HG02571 (cell line): Measurements from ENCODE around the gene FRMD8.

ENCODE experiments used
- ATAC-seq: cut with Tn5 transposase; IDR thresholded peaks from one replicate; pipeline ENCODE4 v1.9.1; 2021; ENCODE audit warnings: mild to moderate bottlenecking, moderate library complexity; ENCODE audit not compliant: unreplicated experiment

The FRMD8 gene

DNA sequence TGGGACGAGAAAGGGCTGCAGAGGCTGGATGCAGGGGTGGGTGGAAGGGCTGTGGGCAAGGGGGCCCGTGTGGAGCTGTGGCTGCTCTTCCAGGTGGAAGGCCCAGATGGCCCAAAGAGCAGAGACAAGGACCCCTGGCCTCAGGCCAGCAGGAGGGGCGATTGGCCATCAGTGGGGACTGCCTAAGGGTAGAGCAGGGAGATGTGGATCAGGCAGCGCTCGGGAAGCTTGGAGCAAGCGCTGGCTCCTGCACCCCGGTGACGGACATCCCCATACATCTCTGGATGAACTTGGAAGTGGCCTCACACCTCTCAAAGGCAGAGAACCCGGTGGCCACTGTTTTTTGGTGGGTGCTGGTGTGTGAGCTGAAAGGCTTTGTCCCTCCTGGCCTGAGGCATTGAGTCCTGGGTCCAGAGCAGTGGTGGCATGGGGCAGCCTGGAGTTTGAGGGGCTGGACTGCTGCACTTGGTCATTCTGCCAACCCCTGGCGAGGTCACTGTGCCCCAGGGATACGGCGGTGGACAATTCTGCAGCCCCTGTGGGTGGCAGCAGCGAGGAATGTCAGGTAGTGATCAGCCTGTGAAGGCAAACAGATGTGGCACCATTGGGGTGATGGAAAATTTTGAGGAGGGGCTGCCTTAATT is 5.9 kb downstream of the FRMD8 start:
- ATAC-seq: no peak

- ATAC-seq: no peak
These were observed 6.5 kb downstream of the FRMD8 start for GRCh38 chr11:65392899-65393298.

DNA sequence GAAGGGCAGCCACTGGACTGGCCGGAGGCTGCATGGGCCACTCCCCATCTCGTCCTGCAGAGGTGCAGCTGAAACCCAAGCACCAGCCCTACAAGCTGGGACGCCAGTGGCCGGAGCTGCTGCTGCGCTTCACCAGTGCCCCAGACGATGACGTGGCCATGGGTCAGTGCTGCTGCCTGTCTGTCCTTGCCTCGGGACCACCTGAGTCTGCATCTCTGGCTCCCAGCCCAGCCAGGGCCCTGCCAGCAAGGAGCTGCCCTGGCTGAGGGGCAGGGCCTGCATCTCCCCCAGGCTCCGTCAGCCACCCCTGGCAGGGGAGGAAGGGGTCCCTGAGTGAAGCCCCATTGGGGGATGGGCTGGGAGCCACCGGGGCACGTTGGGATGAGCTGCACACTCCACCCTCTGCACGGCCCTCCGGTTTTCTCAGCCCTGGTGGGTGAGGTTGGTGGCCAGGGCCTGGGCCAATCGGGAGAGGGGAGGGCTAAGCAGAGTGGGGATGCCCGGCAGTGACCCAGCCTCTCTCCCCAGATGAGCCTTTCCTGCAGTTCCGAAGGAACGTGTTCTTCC is 7.2 kb downstream of the FRMD8 start:
- no peak for ATAC-seq

- no peak for ATAC-seq
These were observed 7.7 kb downstream of the FRMD8 start for GRCh38 chr11:65394125-65394536.

- no peak for ATAC-seq
These were observed 9.6 kb downstream of the FRMD8 start for GRCh38 chr11:65395961-65396530.

- no peak for ATAC-seq
These were observed 10.6 kb downstream of the FRMD8 start for GRCh38 chr11:65396769-65397745.

- ATAC-seq: no peak
These were observed 12.0 kb downstream of the FRMD8 start for GRCh38 chr11:65398362-65398910.

DNA sequence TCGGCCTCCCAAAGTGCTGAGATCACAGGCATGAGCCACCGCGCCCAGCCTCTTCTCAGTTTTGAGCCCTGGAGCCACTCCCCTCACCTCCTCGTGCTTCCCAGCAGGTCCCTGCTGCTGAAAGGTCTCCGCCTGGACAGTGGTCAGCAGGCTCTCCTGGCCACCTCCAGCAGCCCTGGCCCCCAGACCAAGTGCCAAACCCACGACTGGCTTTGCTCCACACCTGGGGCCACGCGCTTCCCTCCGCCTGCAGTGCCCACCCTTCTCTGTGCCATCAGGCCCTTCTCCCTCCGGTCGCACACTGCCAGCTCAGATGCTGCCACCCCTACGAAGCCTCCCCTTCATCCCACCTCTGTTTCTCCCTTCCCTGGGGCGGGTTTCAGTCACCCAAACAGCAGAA is 12.8 kb downstream of the FRMD8 start:
- no peak for ATAC-seq

DNA sequence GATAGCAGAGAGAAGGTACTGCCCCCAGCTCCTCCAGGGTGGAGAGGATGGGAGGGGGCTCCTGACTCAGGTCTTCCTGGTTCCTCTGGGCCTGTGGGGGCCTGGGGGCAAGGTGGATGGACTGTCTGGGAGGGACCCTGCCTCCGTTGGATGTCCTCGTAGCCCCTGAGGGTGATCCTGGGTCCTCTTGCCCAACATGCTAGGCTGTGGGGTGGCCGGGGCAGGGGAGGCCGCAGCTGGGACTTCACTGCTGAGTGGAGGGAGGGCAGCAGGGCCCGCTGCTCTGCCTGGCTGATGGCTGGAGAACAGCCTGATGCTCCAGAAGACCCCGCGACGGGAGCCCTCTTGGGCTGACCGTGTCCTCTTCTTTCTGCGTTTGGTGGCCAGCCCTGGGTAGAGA is 13.4 kb downstream of the FRMD8 start:
- no peak for ATAC-seq

DNA sequence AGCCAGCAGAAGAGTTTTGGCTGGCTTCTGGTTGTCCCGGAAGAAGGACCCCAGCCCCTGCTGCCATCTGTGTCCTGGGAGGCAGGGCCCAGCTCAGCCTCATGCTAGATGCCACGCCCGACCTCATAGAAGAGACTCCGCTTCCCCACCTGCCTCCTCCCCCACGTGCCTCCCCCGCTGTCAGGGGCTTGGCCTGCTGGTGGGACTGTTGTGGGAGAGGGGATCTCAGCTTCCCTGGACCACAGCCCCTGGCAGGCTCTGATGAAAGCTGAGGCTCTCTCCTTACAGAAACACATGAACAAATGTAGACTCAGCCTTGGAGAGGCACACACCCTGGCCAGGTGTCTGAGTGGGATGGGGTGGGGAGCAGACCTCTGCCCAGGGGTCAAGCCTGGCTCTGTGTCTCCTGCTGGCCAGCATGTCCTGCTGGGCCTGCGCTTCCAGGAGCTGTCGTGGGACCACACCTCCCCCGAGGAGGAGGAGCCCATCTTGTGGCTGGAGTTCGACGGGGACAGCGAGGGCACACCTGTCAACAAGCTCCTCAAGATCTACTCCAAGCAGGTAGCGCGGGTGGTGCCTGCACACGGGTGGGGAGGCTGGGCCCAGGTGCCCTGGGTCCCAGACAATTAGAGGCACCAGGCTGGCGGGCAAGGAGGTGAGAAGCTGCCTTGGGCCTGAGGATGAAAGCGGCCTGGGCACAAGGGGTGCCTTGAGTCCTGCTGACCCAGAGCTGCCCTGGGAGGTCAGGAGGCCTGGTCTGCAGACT is 14.1 kb downstream of the FRMD8 start:
- no peak for ATAC-seq

GRCh38 chr11:65401073-65401802 is 14.8 kb downstream of the FRMD8 start:
- ATAC-seq: no peak

DNA sequence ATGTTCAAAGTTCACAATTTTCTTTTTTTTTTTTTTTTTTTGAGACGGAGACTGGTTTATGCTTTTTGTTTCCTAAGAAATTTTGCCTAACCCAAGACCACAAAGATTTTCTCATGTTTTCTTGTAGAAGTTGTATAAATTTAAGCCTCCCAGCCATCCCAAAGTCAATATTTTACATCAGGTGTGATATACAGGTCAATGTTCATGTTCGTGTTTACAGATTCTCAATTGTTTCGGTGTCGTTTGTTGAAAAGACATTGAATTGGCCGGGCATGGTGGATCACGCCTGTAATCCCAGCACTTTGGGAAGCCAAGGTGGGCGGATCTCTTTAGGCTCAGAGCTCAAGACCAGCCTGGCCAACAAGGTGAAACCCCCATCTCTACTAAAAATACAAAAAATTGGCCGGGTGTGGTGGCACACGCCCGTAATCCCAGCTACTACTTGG is 15.4 kb downstream of the FRMD8 start:
- ATAC-seq: no peak

GRCh38 chr11:65402790-65403189 is 16.4 kb downstream of the FRMD8 start:
- ATAC-seq: no peak

- ATAC-seq: no peak
These were observed 17.2 kb downstream of the FRMD8 start for GRCh38 chr11:65403607-65404121.

GRCh38 chr11:65404210-65404609 is 17.8 kb downstream of the FRMD8 start:
- ATAC-seq: no peak

DNA sequence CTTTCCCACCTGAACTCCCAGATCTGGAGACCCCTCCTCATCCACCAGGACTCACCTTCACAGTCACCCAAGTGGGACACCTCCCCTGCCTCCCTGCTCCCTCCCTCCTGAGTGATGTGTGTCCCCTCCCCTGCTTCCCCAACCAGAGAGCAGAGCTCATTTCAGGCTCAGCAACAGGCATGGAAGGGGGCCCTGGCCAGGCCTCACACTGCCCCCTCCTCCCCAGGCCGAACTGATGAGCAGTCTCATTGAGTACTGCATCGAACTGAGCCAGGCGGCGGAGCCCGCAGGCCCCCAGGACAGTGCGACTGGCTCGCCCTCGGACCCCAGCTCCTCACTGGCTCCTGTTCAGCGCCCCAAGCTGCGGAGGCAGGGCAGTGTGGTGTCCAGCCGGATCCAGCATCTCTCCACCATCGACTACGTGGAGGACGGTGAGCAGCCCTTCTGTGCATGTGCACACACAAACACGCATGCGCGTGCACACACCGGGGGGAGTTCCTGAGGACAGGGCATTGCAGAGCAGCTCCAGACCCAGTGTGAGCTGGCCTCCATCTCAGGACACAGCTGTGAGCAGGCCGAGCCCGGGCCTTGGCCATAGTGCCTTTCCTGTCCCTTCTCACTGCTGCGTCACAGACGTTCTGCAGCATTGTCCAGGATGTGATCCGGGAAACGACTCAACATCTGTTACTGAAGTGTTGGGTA is 18.4 kb downstream of the FRMD8 start:
- ATAC-seq: no peak

DNA sequence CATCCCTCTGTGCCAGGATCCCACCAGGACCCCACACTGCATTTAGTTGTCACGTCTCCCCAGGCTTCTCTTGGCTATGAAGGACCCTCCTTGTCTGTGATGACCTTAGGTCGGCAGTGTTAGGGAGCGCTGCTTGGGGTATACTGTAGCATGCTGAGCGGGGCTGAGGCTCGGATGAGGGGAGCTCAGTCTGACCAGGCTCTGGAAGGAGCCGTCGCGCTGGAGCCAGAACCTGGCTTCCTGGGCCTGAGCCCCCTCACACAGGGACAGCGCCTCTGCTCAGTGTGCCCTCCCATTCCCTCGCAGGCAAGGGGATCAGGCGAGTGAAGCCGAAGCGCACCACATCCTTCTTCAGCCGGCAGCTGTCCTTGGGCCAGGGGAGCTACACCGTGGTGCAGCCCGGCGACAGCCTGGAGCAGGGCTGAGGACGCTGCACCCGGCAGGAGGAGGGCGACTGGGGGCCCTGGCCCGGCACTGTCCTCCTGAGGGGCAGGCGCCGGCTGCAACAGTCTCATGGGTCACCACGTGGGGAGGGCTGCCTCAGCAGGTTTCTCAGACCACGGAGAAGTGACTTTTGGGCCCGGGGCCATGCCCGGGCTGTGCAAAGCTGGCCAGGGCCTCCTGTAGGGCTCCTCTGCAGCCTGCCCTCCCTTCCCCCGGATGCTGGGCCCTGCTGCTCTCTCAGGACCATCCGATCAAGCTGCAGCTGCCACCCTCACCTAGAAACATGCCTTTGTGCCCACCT is 24.7 kb downstream of the FRMD8 start:
- ATAC-seq: no peak

- ATAC-seq: no peak
These were observed 25.2 kb downstream of the FRMD8 start for GRCh38 chr11:65411681-65412070.
